GM21367 (cell line): ENCODE measurements around the gene MRPL39.
"Not testable (repeated sequence)": the region's sequence is repeated elsewhere in the genome, so short reads cannot be mapped to it uniquely, and the experiment has no call there.

Experiments
- ATAC-seq: cut with Tn5 transposase; IDR thresholded peaks from one replicate; pipeline ENCODE4 v1.9.1; 2021; ENCODE audit not compliant: unreplicated experiment

The MRPL39 gene

DNA sequence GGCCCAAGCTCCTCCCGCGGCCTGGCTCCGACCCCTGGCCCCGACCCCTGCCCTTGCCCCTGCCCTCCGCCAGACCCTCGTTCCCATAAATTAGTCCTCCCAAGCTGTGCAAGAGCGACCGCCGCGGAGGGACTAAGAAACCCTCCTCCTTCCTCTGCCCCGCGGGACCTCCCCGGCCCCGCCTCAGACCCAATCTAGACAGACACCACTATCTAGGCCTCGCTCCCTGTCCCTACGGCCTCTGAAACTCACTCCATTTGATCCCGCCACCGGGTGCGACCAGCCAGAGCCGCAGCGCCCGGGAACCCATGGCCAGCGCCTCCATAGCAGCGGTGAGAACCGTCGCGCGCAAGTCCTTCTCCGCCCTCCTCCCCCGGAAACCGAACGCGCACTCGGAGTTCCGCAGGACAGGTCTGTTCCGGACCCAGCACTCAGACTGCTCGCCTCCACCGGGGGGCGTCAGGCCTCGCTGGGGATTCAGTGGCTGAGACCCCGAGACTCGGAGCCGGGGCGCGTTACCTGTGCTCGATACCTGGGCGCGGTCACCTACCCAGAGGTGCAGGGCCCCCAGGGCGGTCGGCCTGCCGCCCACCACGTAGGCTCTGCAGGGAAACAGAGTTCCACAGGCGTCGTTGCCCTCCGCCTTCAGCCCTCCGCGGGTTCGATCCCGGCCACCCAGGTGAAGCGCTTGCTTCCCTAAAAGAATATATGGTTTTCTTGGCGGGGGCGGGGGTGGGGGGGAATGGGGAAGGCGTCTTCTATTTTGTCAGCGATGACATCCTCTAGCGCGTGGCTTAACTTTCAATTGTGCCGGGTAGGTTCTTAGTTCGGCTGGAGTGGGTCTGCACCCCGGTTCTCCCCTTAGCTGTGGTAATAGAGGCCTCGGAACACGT lies at the start of gene MRPL39:
TSS of gene MRPL39 (minus strand) at position 331 of the 893 bp plus-strand sequence. CDS start at position 325, 6 bp downstream.
- ATAC-seq, result peak; percentile 89

GRCh38 chr21:25656412-25656811 lies 49.1 kb upstream of the MRPL39 start:
- no peak for ATAC-seq

- ATAC-seq, result no peak
Measured at GRCh38 chr21:25649146-25649545, 41.9 kb upstream of the MRPL39 start.

DNA sequence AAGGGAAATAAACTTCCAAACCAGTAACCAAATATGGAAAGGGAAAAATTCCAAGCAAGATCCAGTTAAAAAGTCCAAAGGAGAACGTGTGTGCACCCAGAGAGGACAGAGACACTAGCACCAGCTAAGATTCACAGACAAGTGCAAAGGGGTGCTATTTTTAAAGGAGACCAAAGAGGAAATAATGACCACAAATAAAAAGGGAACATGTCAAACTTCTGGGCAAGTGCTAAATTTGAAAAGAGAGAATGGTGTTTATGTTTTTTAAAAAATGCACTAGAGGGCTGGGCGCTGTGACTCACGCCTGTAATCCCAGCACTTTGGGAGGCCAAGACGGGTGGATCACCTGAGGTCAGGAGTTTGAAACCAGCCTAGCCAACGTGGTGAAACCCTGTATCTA lies 40.4 kb upstream of the MRPL39 start:
- no peak for ATAC-seq

GRCh38 chr21:25646474-25646873 lies 39.2 kb upstream of the MRPL39 start:
- ATAC-seq, result no peak

DNA sequence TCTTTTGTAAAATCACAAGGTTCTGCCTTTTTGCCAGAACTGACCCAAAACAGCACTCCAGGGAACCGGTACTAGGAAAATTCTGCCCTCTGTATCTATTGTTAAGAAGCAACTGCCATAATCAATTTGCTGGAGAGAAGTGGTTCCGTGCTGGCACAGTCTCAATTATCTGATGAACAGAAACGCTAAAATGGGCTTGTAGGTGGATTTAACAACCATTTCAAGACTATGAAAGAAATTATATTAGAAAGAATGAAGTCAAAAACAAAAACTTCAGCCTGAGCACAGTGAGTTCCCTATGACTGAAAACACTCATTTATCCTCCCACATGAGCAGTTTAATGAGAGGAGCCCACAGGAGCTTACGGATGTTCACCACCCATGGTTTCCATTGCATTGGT lies 36.2 kb upstream of the MRPL39 start:
- no peak for ATAC-seq

GRCh38 chr21:25640943-25641292 lies 33.6 kb upstream of the MRPL39 start:
- no peak for ATAC-seq

DNA sequence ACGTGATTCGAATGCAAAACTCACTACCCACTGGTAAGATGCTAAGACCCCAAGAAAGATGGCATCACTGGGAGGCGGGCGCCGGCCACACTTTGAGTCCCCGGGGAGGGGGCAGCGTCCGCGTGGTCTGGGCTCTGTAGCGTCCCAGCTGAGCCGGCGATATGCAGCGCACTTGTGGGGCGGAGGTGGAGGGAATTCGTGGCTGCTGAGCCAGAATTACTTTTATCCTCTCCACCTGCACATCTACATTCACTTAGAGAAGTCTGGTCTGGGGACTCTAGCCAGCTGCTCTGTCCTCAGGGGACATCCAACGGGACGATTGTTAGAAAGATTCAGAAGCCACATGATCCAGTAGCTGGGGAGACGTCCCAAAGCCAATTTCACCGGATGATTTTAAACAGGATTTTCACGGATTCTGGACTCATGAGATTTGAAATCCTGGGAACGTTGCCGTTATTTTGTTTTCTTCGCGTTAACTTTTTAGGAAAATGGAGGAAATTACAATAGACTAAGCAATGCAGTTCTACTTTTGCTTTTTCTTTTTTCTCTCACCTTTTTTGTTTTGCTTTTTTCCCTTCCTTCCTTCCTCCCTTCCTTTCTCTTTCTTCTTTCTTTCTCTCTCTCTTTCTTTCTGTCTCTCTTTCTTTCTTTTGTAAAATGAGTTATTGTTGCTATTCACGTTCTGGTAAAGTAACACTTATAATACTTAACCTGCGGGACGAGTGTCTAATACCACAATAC lies 33.1 kb upstream of the MRPL39 start:
- ATAC-seq, result no peak

DNA sequence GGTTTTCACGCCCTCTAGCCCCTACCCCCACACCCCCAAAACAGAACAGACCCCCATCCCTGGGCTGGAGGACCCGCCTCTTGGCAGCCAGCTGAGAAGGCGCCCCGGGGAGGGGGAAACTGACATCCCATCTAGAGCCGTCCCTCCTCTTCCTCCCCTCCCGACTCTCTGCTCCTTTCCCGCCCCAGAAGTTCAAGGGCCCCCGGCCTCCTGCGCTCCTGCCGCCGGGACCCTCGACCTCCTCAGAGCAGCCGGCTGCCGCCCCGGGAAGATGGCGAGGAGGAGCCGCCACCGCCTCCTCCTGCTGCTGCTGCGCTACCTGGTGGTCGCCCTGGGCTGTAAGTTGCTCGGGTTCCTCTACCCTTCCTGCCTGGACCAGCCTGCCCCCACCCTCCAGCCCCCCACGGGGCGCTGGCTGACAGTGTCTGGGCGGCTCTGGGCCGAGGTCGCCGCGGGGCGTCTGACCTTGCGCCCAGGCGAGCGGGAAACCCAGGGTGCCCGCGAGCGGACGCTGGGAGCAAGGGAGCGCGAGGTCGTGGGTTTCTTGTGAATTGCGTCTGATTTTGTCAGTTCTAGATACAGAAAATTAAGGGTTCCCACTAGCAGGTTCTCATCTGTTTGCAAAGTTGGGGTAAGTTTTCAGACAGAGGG lies 32.4 kb upstream of the MRPL39 start:
- ATAC-seq, result peak; percentile 66

DNA sequence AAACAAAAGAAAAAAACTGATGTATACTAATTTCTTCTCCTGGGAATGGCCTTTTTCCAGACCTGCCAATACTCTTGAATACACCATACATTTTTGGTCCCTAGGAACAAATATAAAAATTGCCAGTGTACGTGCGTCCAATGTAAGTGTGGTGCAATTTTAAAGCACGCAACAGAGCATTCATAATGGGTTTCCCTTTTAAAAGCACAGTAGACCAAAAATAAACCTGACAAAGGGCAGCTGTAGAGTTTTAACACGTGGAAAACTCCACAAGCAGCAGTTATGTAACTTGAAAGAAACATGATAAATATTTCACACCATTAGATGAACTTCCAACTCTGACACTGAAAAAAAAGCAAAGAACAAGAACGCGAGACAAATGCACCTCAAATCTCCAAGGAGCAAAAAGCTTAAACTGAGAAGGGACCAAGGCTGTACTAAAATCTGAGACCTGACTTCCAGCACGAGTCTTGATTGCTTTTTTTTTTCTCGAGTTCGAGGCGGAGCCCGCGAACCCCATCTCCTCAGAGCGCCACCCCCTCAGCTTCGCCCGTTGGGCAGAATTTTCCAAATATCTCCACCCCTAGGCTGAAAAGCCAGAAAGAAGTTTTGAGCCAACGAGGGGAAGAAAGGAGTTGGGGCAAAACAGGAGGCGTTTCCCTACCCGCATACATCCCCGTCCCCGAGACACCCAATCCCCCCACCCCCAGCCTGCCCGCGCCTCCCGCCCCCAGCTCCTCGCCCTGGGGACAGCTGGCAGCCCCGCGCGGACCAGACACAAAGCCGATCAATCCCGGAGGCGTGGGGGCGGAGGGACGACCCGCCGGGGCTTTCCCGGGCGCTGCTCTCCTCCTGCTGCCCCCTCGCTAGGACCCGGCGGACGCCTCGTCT lies 31.6 kb upstream of the MRPL39 start, which contains the start of gene JAM2:
TSS of gene JAM2 (plus strand) at position 599 of the 891 bp plus-strand sequence. CDS start 564 bp downstream, outside the sequence.
- peak; percentile 44 for ATAC-seq

DNA sequence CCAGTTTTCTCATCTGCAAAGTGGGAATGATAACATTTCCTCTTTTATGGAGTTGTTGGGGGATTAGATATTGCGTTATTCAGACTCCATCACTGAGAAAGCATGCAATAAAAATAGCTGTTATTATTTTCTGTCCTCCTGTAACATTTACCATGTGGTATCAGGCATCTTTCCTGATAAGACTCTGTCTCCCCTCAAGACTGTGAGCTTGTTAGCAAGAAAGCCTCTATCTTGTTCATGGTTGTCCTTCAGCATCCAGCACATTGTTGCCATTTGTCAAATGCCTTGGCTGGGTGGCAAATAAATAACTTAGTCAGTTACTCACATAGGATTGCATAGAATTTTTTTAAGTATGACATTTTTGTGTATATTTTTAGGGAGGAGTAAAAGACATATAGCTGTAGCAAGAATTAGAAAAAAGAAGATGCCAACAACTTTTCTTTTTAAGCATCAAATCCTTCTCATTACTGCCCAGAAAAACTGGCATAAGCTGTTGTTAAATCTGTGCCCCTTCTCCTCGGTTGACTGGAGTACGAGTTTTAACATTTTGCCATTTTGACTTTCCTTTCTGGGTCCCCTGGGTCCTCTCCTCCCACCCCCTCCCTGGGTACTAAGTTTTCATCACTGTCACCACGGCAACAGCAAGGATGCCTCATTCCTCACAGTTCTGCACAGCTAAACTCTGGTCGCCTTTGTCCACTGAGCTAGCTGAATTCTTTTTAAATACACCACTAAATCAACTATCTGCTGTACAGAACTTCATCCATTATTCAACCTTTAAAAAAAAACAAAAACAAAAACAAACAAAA lies 30.8 kb upstream of the MRPL39 start:
- ATAC-seq, result no peak

DNA sequence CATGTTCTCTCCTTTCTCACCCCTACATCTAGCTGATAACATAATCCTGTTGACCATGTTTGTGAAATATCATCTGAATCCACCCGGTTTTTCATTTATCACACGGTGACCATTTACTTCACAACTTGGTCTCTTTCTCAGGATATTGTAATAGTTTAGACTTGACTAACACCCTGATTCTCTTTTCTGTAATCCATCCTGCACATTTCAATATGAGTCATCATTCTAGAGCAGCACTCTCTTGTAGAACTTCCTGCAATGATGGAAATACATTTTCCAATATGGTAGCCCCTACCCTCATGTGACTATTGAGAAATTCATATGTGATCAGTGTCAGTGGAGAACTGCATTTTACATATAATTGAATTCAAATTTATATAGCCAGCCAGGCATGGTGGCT lies 29.4 kb upstream of the MRPL39 start:
- ATAC-seq, result no peak

GRCh38 chr21:25635310-25635709 lies 28.0 kb upstream of the MRPL39 start:
- ATAC-seq, result no peak

GRCh38 chr21:25632296-25632695 lies 25.0 kb upstream of the MRPL39 start:
- no peak for ATAC-seq

- no peak for ATAC-seq
Measured at GRCh38 chr21:25626757-25627156, 19.5 kb upstream of the MRPL39 start.

- ATAC-seq, result not testable (repeated sequence)
Measured at GRCh38 chr21:25625776-25626555, 18.7 kb upstream of the MRPL39 start.

DNA sequence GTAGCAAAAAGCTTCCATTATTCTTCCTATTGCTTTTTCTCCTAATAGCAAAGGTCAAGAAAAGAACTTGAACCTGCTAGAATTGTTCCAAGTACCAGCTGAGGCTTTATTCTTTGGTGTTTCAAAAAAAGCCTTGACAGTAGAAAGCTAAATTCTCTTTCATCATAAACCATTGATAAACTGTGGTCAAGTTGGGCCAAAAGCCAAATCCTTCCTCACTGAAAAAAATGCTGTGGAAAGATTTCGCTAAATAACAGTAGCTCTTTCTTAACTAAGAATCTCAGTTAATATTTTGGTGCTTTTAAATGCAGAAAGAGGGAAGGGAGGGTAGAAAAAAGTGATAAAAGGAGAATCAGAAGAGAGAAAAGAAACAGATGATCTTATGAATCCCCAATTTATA lies 17.8 kb upstream of the MRPL39 start:
- ATAC-seq, result no peak

GRCh38 chr21:25624511-25624910 lies 17.2 kb upstream of the MRPL39 start:
- ATAC-seq, result no peak

DNA sequence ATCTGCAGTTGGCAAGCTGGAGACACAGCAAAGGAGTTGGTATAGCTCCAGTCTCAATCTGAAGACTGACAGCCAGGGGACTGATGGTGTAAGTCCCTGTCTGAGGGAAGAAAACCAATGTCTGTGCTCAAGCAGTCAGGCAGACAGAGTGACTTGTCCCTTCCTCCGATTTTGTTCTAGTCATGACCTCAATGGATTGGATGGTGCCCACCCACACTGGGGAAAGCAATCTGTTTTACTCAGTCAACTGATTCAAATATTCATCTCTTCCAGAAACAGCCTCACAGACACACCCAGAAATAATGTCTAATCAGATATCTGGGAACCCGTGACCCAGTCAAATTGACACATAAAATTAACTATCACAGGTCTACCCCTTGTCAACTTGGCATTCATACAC lies 11.9 kb upstream of the MRPL39 start:
- ATAC-seq, result no peak
